Stimulated activated CD8-positive, alpha-beta memory T cell treated with anti-CD3 and anti-CD28 coated beads, Interleukin-4, amount 100 ng/mL, for 48 hours (primary cell): ENCODE data around the gene SH2B3.
"Not testable (repeated sequence)": the region's sequence is repeated elsewhere in the genome, so short reads cannot be mapped to it uniquely, and the experiment has no call there.

Source experiments
- DNase-seq: peaks from one replicate; pipeline ENCODE4 v3.0.0-alpha.2; 2020

The SH2B3 gene

GRCh38 chr12:111387747-111388323 is 17.9 kb upstream of the SH2B3 start:
- no peak for DNase-seq

- no peak for DNase-seq
Measured at GRCh38 chr12:111389635-111390034, 16.1 kb upstream of the SH2B3 start.

- DNase-seq: no peak
Measured at GRCh38 chr12:111390910-111391309, 14.8 kb upstream of the SH2B3 start.

GRCh38 chr12:111393700-111394300 is 11.9 kb upstream of the SH2B3 start:
- no peak for DNase-seq

- no peak for DNase-seq
Measured at GRCh38 chr12:111394480-111394879, 11.2 kb upstream of the SH2B3 start.

- DNase-seq: no peak
Measured at GRCh38 chr12:111395336-111396187, 10.2 kb upstream of the SH2B3 start.

GRCh38 chr12:111396271-111396670 is 9.5 kb upstream of the SH2B3 start:
- not testable (repeated sequence) for DNase-seq

GRCh38 chr12:111396726-111397445 is 8.8 kb upstream of the SH2B3 start:
- peak; percentile 94 for DNase-seq

- no peak for DNase-seq
Measured at GRCh38 chr12:111398530-111398929, 7.2 kb upstream of the SH2B3 start.

- DNase-seq: not testable (repeated sequence)
Measured at GRCh38 chr12:111399741-111400404, 5.8 kb upstream of the SH2B3 start.

GRCh38 chr12:111401167-111401605 is 4.5 kb upstream of the SH2B3 start:
- DNase-seq: no peak

- DNase-seq: not testable (repeated sequence)
Measured at GRCh38 chr12:111402490-111402824, 3.3 kb upstream of the SH2B3 start.

- DNase-seq: peak; percentile 86
Measured at GRCh38 chr12:111404362-111405148, 1.2 kb upstream of the SH2B3 start.

GRCh38 chr12:111405149-111405858 is 419 bp upstream of the SH2B3 start:
- peak; percentile 100 for DNase-seq

- peak; percentile 68 for DNase-seq
Measured at GRCh38 chr12:111406474-111407376, 1.0 kb downstream of the SH2B3 start.

GRCh38 chr12:111407377-111408115 is 1.8 kb downstream of the SH2B3 start:
- no peak for DNase-seq

- DNase-seq: no peak
Measured at GRCh38 chr12:111408116-111408440, 2.4 kb downstream of the SH2B3 start.

GRCh38 chr12:111408686-111409402 is 3.1 kb downstream of the SH2B3 start:
- no peak for DNase-seq

- no peak for DNase-seq
Measured at GRCh38 chr12:111409403-111409779, 3.7 kb downstream of the SH2B3 start.
